GM19467 (cell line): ENCODE measurements around the gene NF2.

Experiments
- ATAC-seq: cut with Tn5 transposase; IDR thresholded peaks from one replicate; pipeline ENCODE4 v1.9.1; 2021; ENCODE audit warnings: mild to moderate bottlenecking, moderate library complexity; ENCODE audit not compliant: unreplicated experiment

The NF2 gene

DNA sequence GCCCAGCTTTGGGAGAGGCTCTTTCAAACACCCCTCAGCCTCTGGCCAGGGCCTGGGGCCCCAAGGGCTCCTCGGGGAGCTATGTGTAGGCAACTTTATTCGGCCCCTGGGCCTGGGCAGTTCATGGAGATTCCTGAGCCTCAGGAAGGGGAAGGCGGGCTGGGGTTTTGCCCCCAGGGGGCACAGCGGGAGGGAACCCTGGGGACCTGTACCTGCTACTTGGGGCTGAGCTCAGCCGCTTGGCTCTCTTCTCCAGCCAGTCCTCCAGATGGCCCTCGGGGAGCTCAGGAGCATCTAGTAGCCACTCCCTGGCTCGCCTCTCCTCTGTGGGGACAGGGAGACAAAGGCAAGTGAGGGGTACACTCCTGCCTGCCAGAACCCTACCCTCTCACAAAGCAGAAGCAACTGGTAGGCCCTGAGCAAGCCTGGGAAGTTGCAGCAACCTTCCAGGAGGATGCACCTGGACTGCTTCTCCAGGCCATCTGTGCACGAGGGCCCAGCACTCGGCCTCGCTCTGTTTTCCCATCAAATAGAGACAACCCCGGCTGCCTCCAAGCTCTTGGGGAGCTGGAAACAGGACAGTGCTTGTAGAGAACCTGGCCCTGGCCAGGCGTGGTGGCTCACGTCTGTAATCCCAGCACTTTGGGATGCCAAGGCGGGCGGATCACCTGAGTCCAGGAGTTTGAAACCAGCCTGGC, 134.8 kb downstream of the NF2 start:
- no peak for ATAC-seq

GRCh38 chr22:29739346-29739875, 136.0 kb downstream of the NF2 start:
- no peak for ATAC-seq

GRCh38 chr22:29740216-29740615, 136.8 kb downstream of the NF2 start:
- no peak for ATAC-seq

GRCh38 chr22:29741926-29742325, 138.5 kb downstream of the NF2 start:
- ATAC-seq = no peak

- no peak for ATAC-seq
These were observed 138.9 kb downstream of the NF2 start for GRCh38 chr22:29742326-29742725.

- ATAC-seq = no peak
These were observed 141.5 kb downstream of the NF2 start for GRCh38 chr22:29744902-29745301.

DNA sequence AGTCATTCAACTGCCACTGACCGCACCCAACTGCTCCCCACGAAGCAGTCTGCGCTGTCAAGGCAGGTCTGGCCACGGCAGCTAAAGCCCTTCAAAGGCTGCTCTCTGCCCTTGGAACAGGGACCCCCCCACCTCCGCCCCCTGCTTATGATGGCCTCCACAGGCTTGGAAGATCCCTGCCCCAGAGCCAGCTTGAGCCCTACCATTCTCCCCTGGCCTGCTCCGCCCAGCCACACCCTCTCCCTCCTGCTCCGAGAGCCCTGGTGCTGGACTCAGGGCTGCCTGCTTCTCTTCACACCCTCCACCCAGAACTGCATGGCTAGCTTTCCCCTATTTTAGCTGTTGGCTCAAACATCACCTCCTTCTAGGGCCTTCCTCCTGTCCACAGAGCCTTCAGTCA, 144.4 kb downstream of the NF2 start:
- ATAC-seq = no peak
